Hepatocyte (in vitro differentiated cells): ENCODE measurements around the gene CXCR4. TPM values are rescaled to one million over a fixed set of nuclear protein-coding genes. Genes with fewer than 3 reads are reported as not detected.

Experiments used
- DNase-seq: peaks from one replicate; pipeline ENCODE4 v3.0.0-alpha.2; 2016; ENCODE audit warnings: low spot score
- H2AFZ ChIP-seq: fragments of 200-600 bp; sonication (generic); 2 replicates; pipeline ENCODE4 v1.6.0; 2016; ENCODE audit warnings: antibody characterized with exemption, mild to moderate bottlenecking
- H3K27ac ChIP-seq: fragments of 200-600 bp; sonication (generic); 2 replicates; pipeline ENCODE4 v1.5.1; 2016; ENCODE audit warnings: mild to moderate bottlenecking
- H3K27me3 ChIP-seq: fragments of 200-600 bp; sonication (generic); 2 replicates; pipeline ENCODE4 v1.6.1; 2016
- H3K36me3 ChIP-seq: fragments of 200-600 bp; sonication (generic); replicated peaks from 2 replicates; pipeline ENCODE4 v1.5.1; 2016; ENCODE audit warnings: low read depth; ENCODE audit not compliant: insufficient read depth
- H3K4me1 ChIP-seq: fragments of 200-600 bp; sonication (generic); 2 replicates; pipeline ENCODE4 v1.5.1; 2016; ENCODE audit warnings: mild to moderate bottlenecking, moderate library complexity; ENCODE audit not compliant: insufficient read depth
- H3K4me2 ChIP-seq: fragments of 200-600 bp; sonication (generic); 2 replicates; pipeline ENCODE4 v1.6.0; 2016
- H3K4me3 ChIP-seq: fragments of 200-600 bp; sonication (generic); 2 replicates; pipeline ENCODE4 v1.5.1; 2016; ENCODE audit warnings: mild to moderate bottlenecking
- H3K79me2 ChIP-seq: fragments of 200-600 bp; sonication (generic); 2 replicates; pipeline ENCODE4 v1.6.0; 2017; ENCODE audit warnings: mild to moderate bottlenecking
- H3K9me2 ChIP-seq: fragments of 200-600 bp; sonication (generic); replicated peaks from 2 replicates; pipeline ENCODE4 v1.6.0; 2017; ENCODE audit warnings: mild to moderate bottlenecking; ENCODE audit not compliant: insufficient read depth
- H3K9me3 ChIP-seq: fragments of 200-600 bp; sonication (generic); 2 replicates; pipeline ENCODE4 v1.5.1; 2016; ENCODE audit warnings: low read depth, mild to moderate bottlenecking
- H4K20me1 ChIP-seq: fragments of 200-600 bp; sonication (generic); 2 replicates; pipeline ENCODE4 v1.6.0; 2016; ENCODE audit warnings: mild to moderate bottlenecking; ENCODE audit not compliant: insufficient read depth, poor library complexity, severe bottlenecking
- EZH2 ChIP-seq: fragments of 200-600 bp; sonication (generic); IDR thresholded peaks from 2 replicates; pipeline ENCODE4 v1.6.1; 2016; ENCODE audit warnings: antibody characterized with exemption, mild to moderate bottlenecking, borderline replicate concordance
- EZH2phosphoT487 ChIP-seq: fragments of 200-600 bp; sonication (generic); IDR thresholded peaks from one replicate; pipeline ENCODE4 v1.6.1; 2018; ENCODE audit warnings: antibody characterized with exemption, mild to moderate bottlenecking, low read depth, moderate library complexity; ENCODE audit not compliant: unreplicated experiment, severe bottlenecking
- WGBS: methylation state at CpG from one replicate; pipeline ENCODE4 v1.1.6; 2016; ENCODE audit warnings: low lambda C conversion rate; ENCODE audit errors: missing lambda C conversion rate; 5-methylcytosine and 5-hydroxymethylcytosine counted together
- polyA plus RNA-seq: library from polyadenylated mRNA; unstranded; fragments of >200 nt; fragmentation: Nextera tagmentation; extraction: Ambion mirVana; gene quantifications from 2 replicates; pipeline ENCODE4 v1.2.1, GENCODE V29; 2016
- total RNA-seq: library from RNA; depleted of rRNA; stranded (reverse); fragments of >200 nt; gene quantifications from 2 replicates; pipeline ENCODE4 v1.2.3, GENCODE V29; 2014
- TF ChIP-seq, protein P1 (sequence below): fragments of 200-600 bp; sonication (generic); IDR thresholded peaks from 2 replicates; pipeline ENCODE4 v1.5.1; 2016; ENCODE audit warnings: antibody characterized with exemption, mild to moderate bottlenecking; ENCODE audit not compliant: poor library complexity

CXCR4 gene
- total and polyA plus RNA-seq, 2 experiments from 2014 or later = 3.8 to 6.2 TPM

DNA sequence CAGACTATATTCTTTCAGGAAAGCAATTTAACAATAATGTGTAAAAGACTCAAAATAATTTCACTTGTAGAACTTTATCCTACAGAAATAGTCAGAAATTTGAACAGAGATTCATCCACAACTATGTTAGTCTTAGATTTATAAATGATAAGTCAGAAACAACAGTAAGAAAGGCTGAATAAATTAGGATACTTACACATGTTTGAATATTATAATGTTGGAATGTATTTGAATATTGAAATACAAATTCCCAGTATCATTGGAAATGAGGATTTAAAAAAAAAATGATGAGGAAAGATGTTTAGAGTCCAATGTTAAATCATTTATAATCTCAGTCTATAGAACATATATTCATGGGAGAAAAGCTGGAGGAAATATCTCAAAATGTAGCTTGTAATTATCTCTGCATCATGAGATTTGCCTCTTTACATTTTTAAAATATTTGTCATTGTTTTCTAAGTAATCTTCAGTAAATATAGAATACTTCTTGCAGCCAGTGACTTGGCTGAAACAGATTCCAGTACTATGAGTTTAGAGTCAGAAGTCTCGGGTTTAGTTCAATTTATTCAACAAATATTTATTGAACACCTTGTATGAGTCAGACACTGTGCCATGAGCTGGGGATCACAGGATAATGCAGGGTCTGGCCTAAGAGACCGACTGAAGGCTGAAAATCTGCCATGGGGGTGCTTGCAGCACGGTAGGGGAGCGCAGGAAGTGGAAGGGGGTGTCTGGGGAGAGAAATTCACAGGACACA, 32.3 kb downstream of the CXCR4 start:
- no peak overlapping the region for H3K27ac ChIP-seq
- no peaks in the 10 kb centered on the region for H3K79me2 ChIP-seq
- WGBS = 59% methylated on average over 4 of the region's 4 CpGs
- peaks cover 9% of the 10 kb centered on the region for H3K4me1 ChIP-seq
- TF ChIP-seq EZH2phosphoT487 = no peak
- TF ChIP-seq, protein P1, sequence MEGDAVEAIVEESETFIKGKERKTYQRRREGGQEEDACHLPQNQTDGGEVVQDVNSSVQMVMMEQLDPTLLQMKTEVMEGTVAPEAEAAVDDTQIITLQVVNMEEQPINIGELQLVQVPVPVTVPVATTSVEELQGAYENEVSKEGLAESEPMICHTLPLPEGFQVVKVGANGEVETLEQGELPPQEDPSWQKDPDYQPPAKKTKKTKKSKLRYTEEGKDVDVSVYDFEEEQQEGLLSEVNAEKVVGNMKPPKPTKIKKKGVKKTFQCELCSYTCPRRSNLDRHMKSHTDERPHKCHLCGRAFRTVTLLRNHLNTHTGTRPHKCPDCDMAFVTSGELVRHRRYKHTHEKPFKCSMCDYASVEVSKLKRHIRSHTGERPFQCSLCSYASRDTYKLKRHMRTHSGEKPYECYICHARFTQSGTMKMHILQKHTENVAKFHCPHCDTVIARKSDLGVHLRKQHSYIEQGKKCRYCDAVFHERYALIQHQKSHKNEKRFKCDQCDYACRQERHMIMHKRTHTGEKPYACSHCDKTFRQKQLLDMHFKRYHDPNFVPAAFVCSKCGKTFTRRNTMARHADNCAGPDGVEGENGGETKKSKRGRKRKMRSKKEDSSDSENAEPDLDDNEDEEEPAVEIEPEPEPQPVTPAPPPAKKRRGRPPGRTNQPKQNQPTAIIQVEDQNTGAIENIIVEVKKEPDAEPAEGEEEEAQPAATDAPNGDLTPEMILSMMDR = no peak
- no peak for TF ChIP-seq EZH2
- H2AFZ ChIP-seq = no peak overlapping the region
- no peaks in the 10 kb centered on the region for H3K9me3 ChIP-seq
- DNase-seq = no peak
- no peaks in the 10 kb centered on the region for H3K9me2 ChIP-seq
- H4K20me1 ChIP-seq = no peaks in the 10 kb centered on the region
- H3K27me3 ChIP-seq = no peaks in the 10 kb centered on the region
- no peaks in the 10 kb centered on the region for H3K36me3 ChIP-seq
- H3K4me3 ChIP-seq = no peak overlapping the region
- no peak overlapping the region for H3K4me2 ChIP-seq

DNA sequence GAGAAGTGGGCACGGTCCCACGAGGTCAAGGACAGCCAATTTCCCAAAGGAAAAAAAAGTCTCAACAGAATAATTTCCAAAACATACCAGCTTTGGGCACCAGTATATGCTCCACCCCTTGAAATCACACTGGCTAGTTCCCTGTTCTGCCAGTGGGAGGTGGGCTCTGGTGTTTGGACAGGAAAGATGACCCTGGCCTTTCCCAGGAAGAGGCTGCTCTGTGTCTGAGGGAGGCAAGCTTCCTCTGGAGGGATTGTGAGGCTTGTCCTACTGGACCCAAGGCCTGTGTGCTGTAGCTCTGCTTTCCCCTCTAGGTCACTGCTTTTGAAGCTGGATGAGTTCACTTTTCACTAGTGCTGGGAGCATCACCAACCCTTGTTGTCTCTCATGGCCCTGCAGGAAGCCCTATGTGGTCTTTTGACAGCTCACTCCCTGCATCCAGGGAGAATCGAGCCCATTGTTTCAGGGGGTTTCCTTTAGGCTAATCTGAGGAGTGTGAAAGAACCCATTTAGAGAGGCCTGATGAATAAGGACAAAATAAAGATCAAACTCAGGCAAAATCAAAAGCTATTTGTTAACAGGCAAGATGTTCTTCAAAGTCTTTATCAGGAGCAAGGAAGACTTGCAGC, 36.3 kb downstream of the CXCR4 start:
- Histone ChIP-seq H3K4me1 (peaks cover 9% of the 10 kb centered on the region), H3K79me2 (no peaks in the 10 kb centered on the region), H3K9me3 (no peaks in the 10 kb centered on the region), H3K27ac (no peak overlapping the region), H3K9me2 (no peaks in the 10 kb centered on the region), H3K27me3 (no peaks in the 10 kb centered on the region), H3K36me3 (no peaks in the 10 kb centered on the region), H3K4me3 (no peak overlapping the region), H4K20me1 (no peaks in the 10 kb centered on the region), H2AFZ (no peak overlapping the region), H3K4me2 (no peak overlapping the region)
- DNase-seq = no peak
- TF ChIP-seq, protein P1 = no peak
- no peak for TF ChIP-seq EZH2
- TF ChIP-seq EZH2phosphoT487 = no peak
- WGBS = 84% methylated on average over 3 of the region's 3 CpGs

DNA sequence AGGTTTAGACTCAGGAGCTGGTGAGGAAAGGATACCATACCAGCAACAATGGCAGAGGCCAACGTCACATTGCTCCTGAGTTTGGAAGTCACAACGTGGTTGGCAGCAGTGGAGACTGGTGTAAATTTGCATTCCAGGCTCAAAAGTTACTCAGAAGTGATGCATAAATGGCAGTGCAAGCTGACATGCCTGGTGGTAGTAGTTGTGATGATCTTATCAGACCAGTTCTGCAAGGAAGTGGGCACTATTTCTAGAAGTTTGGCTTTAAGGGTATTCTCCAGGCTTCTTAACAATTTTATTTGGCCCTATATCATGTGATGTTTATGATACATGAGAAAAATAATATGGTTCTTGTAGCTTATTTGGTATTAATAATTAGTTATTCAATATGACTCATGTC, 37.8 kb downstream of the CXCR4 start:
- H2AFZ ChIP-seq = no peak overlapping the region
- H3K4me3 ChIP-seq = no peak overlapping the region
- no peak overlapping the region for H3K27ac ChIP-seq
- no peak for TF ChIP-seq EZH2
- TF ChIP-seq, protein P1 = no peak
- TF ChIP-seq EZH2phosphoT487 = no peak
- H3K27me3 ChIP-seq = no peaks in the 10 kb centered on the region
- H3K9me3 ChIP-seq = no peaks in the 10 kb centered on the region
- H3K4me1 ChIP-seq = no peaks in the 10 kb centered on the region
- H3K36me3 ChIP-seq = no peaks in the 10 kb centered on the region
- DNase-seq = no peak
- H3K9me2 ChIP-seq = no peaks in the 10 kb centered on the region
- no peaks in the 10 kb centered on the region for H4K20me1 ChIP-seq
- H3K79me2 ChIP-seq = no peaks in the 10 kb centered on the region
- 87% methylated on average over 2 of the region's 2 CpGs for WGBS
- no peak overlapping the region for H3K4me2 ChIP-seq
